GM12874 (cell line): Measurements from ENCODE around the gene XXYLT1.

Experiments used
- CTCF ChIP-seq: IDR thresholded peaks from 2 replicates; pipeline ENCODE4 v1.5.1; 2011; ENCODE audit warnings: low read depth, mild to moderate bottlenecking, control low read depth, low read length, moderate library complexity; ENCODE audit not compliant: insufficient read depth

The XXYLT1 gene

GRCh38 chr3:195140816-195141793 is 129.9 kb downstream of the XXYLT1 start:
- no peak for TF ChIP-seq CTCF

GRCh38 chr3:195140410-195140809 is 130.5 kb downstream of the XXYLT1 start:
- TF ChIP-seq CTCF = no peak

- no peak for TF ChIP-seq CTCF
These were observed 131.1 kb downstream of the XXYLT1 start for GRCh38 chr3:195139876-195140240.

- TF ChIP-seq CTCF = no peak
These were observed 131.7 kb downstream of the XXYLT1 start for GRCh38 chr3:195139091-195139875.

- TF ChIP-seq CTCF = no peak
These were observed 133.0 kb downstream of the XXYLT1 start for GRCh38 chr3:195137638-195138588.

- no peak for TF ChIP-seq CTCF
These were observed 135.0 kb downstream of the XXYLT1 start for GRCh38 chr3:195135917-195136316.
